ENCODE results near the gene ZNF613. TPM values are rescaled to one million over a fixed set of nuclear protein-coding genes. Genes with fewer than 3 reads are reported as not detected.

The ZNF613 gene
- total RNA-seq (2016; rRNA removed; fragmentation: Illumina TruSeq; extraction: Trizol), result 8.3 and 9.6 TPM in 2 replicates
- 1.7 and 1.9 TPM in 2 replicates for total RNA-seq (2016; cell fraction: cytosol; rRNA removed; fragmentation: Illumina TruSeq; extraction: Trizol; ENCODE audit: low read depth)
- total RNA-seq (2016; cell fraction: insoluble cytoplasmic fraction; rRNA removed; fragmentation: Illumina TruSeq; extraction: Trizol), result 6.6 and 9.2 TPM in 2 replicates
- total RNA-seq (2016; cell fraction: membrane; rRNA removed; fragmentation: Illumina TruSeq; extraction: Trizol), result 3.4 and 3.8 TPM in 2 replicates
- 6.4 and 7.1 TPM in 2 replicates for total RNA-seq (2016; cell fraction: nucleus; rRNA removed; fragmentation: Illumina TruSeq; extraction: Trizol)
- 3.6 and 3.7 TPM in 2 replicates for polyA plus RNA-seq (2011; rRNA removed)
- polyA plus RNA-seq (2011; cell fraction: cytosol; rRNA removed), result 1.8 and 2.5 TPM in 2 replicates
- polyA plus RNA-seq (2011; cell fraction: nucleus; rRNA removed), result 3.3 and 4.1 TPM in 2 replicates
- 2.3 and 3.3 TPM in 2 replicates for polyA plus RNA-seq (2012)
- 0.77 TPM in 2 replicates for polyA plus RNA-seq (2016; cell fraction: cytosol; fragmentation: Illumina TruSeq; extraction: Trizol; ENCODE audit: low read depth)
- 4.8 and 6.5 TPM in 2 replicates for polyA plus RNA-seq (2016; cell fraction: insoluble cytoplasmic fraction; fragmentation: Illumina TruSeq; extraction: Trizol; ENCODE audit: low read depth)
- 0.82 and 1.8 TPM in 2 replicates for polyA plus RNA-seq (2016; cell fraction: membrane; fragmentation: Illumina TruSeq; extraction: Trizol; ENCODE audit: low read depth)
- polyA plus RNA-seq (2016; cell fraction: nucleus; fragmentation: Illumina TruSeq; extraction: Trizol; ENCODE audit: insufficient read depth, low read depth), result 7.2 and 8.4 TPM in 2 replicates
- 2.5 and 3.5 TPM in 2 replicates for polyA minus RNA-seq (2011; rRNA and poly(A)+ RNA removed; ENCODE audit: low replicate concordance)
- polyA minus RNA-seq (2011; cell fraction: cytosol; rRNA and poly(A)+ RNA removed), result 2.9 and 3.9 TPM in 2 replicates
- 14.9 and 18.2 TPM in 2 replicates for polyA minus RNA-seq (2011; cell fraction: nucleus; rRNA and poly(A)+ RNA removed)
- percentile 59 among the genes with signal in this experiment for Bru-seq, nascent RNA
- BruChase-seq, experiment 1, labeled RNA remaining after a 6-hour chase, result percentile 50 among the genes with signal in this experiment
- BruChase-seq, experiment 2, labeled RNA remaining after a 2-hour chase, result percentile 54 among the genes with signal in this experiment
- long read RNA-seq, experiment 1, partial matches to known transcripts, result 0 of 5 reads
- long read RNA-seq, experiment 1, other reads (novel, unspliced or antisense), result 1 of 5 reads
- long read RNA-seq, experiment 2, partial matches to known transcripts, result 2 of 4 reads
- long read RNA-seq, experiment 2, other reads (novel, unspliced or antisense), result 2 of 4 reads

DNA sequence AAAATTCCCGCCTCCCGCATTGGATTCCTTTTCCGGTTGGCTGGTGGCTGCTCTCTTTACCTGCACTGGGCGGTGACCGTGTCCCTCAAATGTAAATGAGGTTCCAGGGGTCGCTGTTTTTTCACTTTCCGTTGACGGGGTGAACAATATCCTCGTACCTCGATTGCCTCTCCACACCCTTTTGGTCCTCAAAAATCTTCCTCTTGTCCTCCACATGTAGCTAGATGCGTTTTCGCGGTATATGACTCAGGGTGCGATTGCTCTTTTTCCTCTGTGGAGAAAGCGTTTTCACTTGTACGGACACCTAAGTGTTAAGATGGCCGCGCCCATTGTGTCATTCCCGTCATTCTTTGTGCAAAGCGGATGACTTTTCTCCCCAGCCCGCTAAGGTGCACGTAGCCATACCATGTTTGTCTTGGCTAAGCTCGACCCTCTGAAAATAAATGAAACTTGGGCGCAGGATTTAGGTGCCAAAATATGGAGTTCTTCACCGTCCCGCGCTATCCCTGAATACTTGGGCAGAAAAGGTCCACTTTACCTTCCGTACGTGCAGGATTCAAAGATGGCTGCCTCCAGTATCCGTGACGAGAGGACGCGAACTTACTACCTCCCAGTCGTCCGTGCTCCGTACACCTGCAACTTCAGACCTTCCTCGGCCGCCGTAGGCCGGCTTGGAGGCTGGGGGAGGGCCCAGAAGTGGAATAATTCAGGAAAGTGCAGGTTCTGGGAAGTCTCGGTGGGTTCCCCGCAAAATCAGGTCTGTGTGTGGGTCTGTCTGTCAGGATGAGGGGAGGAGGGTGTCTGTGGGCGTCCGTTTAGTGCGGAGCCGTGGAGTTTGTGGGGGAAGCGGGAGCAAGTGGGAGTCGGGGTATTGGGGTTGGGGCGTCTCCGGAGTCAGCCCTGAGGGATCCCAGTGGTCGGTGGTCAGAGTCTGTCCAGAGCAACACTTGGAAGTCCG, at the start of gene ZNF613:
ZNF613 (plus strand) TSS at position 689 of the 958 bp plus-strand sequence. CDS start 8,749 bp downstream, outside the sequence.
- Histone ChIP-seq H2AFZ (ENCODE audit: low read length) (peak within 1 kb of the TSS; percentile 99), H3K36me3 (replicated peaks in 1 of 2; ENCODE audit: control insufficient read depth in 1 of 2, insufficient read depth in 2 of 2, low read length in 2 of 2) (peaks cover 5 to 14% of the 10 kb centered on the region in 2 experiments; a peak in 3 of 5 replicates), H3K27me3 (ENCODE audit: control insufficient read depth in 1 of 2, insufficient read depth in 2 of 2, low read length in 2 of 2) (no peaks in the 10 kb centered on the region; a peak in 1 of 5 replicates), H3K4me2 (ENCODE audit: low read depth, low read length) (peak within 1 kb of the TSS; percentile 66), H4K20me1 (ENCODE audit: insufficient read depth, low read length) (no peaks in the 10 kb centered on the region), H3K9ac (ENCODE audit: insufficient read depth, low read depth, low read length) (peak within 1 kb of the TSS; percentile 84), H3K4me1 (ENCODE audit: insufficient read depth, low read length) (peaks cover 32% of the 10 kb centered on the region), H3K4me3 (replicated peaks in 1 of 3; ENCODE audit: insufficient read depth in 1 of 3, low read depth in 2 of 3, low read length in 3 of 3) (peak within 1 kb of the TSS; percentile 88 to 98 (median 96)), H3K79me2 (ENCODE audit: insufficient read depth, low read length) (peaks cover 13% of the 10 kb centered on the region), H3K9me3 (ENCODE audit: low read length) (peaks cover 27% of the 10 kb centered on the region), H3K27ac (ENCODE audit: extremely low read length, insufficient read depth, low read length) (peak within 1 kb of the TSS; percentile 87)
- TSS peak; percentile 74 for BruUV-seq (replicated peaks)
- intact Hi-C loops (cut with micrococcal nuclease; ENCODE audit: unreplicated experiment) (loop anchor here (2.0 to 10.0 kb wide), 2 partner anchors 22 to 78 kb away; partner anchors contain the start of genes ZNF615 and ZNF649), in situ Hi-C loops (cut with HindIII; ENCODE audit: extremely low pct_ligation_motif_present, low pct_unique_long_range_greater_than_20kb) (no loop called here)
- POLR2A ChIA-PET, result no interaction called here
- ATAC-seq (peak; percentile 93), FAIRE-seq (peak; percentile 85), DNase-seq (ENCODE audit: low spot score) (peak; percentile 89)
- WGBS (ENCODE audit: low lambda C conversion rate), result 2% methylated on average over 43 of the region's 52 CpGs
- CTCF ChIA-PET (ENCODE audit: low intra/inter-chr PET ratio, low total read pairs), result no interaction called here
- TF ChIP-seq, protein P1, sequence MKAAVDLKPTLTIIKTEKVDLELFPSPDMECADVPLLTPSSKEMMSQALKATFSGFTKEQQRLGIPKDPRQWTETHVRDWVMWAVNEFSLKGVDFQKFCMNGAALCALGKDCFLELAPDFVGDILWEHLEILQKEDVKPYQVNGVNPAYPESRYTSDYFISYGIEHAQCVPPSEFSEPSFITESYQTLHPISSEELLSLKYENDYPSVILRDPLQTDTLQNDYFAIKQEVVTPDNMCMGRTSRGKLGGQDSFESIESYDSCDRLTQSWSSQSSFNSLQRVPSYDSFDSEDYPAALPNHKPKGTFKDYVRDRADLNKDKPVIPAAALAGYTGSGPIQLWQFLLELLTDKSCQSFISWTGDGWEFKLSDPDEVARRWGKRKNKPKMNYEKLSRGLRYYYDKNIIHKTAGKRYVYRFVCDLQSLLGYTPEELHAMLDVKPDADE (CRISPR knock-in tag; IDR thresholded peaks at IDR 0.05), result no peak
- TF ChIP-seq ZFP90 (CRISPR knock-in tag; IDR thresholded peaks at IDR 0.05; ENCODE audit: borderline replicate concordance), result no peak
- peak; percentile 55 for TF ChIP-seq ZEB1 (IDR thresholded peaks at IDR 0.05; ENCODE audit: insufficient replicate concordance, low read depth)
- TF ChIP-seq IKZF4 (CRISPR knock-in tag; IDR thresholded peaks at IDR 0.05; ENCODE audit: borderline replicate concordance, low read depth, not compliant biosample characterization), result no peak
- TF ChIP-seq ZNF746 (CRISPR knock-in tag; IDR thresholded peaks at IDR 0.05), result 0 out of 2 replicates have a peak, but pooled peaks have one; percentile 27
- TF ChIP-seq RXRB (CRISPR knock-in tag; IDR thresholded peaks at IDR 0.05; ENCODE audit: borderline replicate concordance), result 0 out of 2 replicates have a peak, but pooled peaks have one; percentile 48
- peak; percentile 19; the same call in 1 of the 2 replicates for TF ChIP-seq REPIN1 (CRISPR knock-in tag; IDR thresholded peaks at IDR 0.05; ENCODE audit: borderline replicate concordance, low read depth)
- no peak for TF ChIP-seq ZNF205 (CRISPR knock-in tag; IDR thresholded peaks at IDR 0.05)
- TF ChIP-seq CREM (IDR thresholded peaks at IDR 0.05), result peak; percentile 94
- TF ChIP-seq CREM (CRISPR knock-in tag; IDR thresholded peaks at IDR 0.05), result no peak
- peak; percentile 75 for TF ChIP-seq PHF20 (CRISPR knock-in tag; IDR thresholded peaks at IDR 0.05)
- TF ChIP-seq ZNF792 (CRISPR knock-in tag; IDR thresholded peaks at IDR 0.05), result peak; percentile 16; the same call in 1 of the 2 replicates
- TF ChIP-seq ZNF562 (CRISPR knock-in tag; IDR thresholded peaks at IDR 0.05; ENCODE audit: borderline replicate concordance), result no peak
- TF ChIP-seq SOX6 (IDR thresholded peaks at IDR 0.05), result no peak
- TF ChIP-seq SOX6 (CRISPR knock-in tag; IDR thresholded peaks at IDR 0.05), result 0 out of 2 replicates have a peak, but pooled peaks have one; percentile 34
- no peak for TF ChIP-seq NONO (IDR thresholded peaks at IDR 0.05)
- TF ChIP-seq NONO (CRISPR knock-in tag; conservative IDR thresholded peaks at IDR 0.05), result peak; percentile 84
- 0 out of 2 replicates have a peak, but pooled peaks have one; percentile 19 for TF ChIP-seq ZNF33B (CRISPR knock-in tag; IDR thresholded peaks at IDR 0.05)
